Neural cell (in vitro differentiated cells): ENCODE data around the gene MED13L.

Experiments used
- EP300 ChIP-seq: fragments of 450-650 bp; conservative IDR thresholded peaks from 2 replicates; pipeline ENCODE4 v1.6.1; 2014; ENCODE audit warnings: antibody characterized with exemption, mild to moderate bottlenecking, moderate library complexity; ENCODE audit not compliant: poor library complexity, severe bottlenecking
- EZH2 ChIP-seq: fragments of 200-600, 300-800 bp; shearing (Covaris generic), sonication (generic); IDR thresholded peaks from 2 replicates; pipeline ENCODE4 v1.6.1; 2014; ENCODE audit warnings: antibody characterized with exemption, low read length, borderline replicate concordance, mild to moderate bottlenecking; ENCODE audit not compliant: insufficient read depth, poor library complexity, severe bottlenecking
- POLR2AphosphoS5 ChIP-seq: IDR thresholded peaks from 2 replicates; pipeline ENCODE4 v1.6.1; 2012
- RAD21 ChIP-seq: fragments of 450-650 bp; conservative IDR thresholded peaks from 2 replicates; pipeline ENCODE4 v1.6.1; 2014; ENCODE audit warnings: antibody characterized with exemption, mild to moderate bottlenecking, moderate library complexity
- SMC3 ChIP-seq: fragments of 450-650 bp; conservative IDR thresholded peaks from 2 replicates; pipeline ENCODE4 v1.6.1; 2014; ENCODE audit warnings: antibody characterized with exemption, mild to moderate bottlenecking, moderate library complexity; ENCODE audit not compliant: poor library complexity
- TAF1 ChIP-seq: IDR thresholded peaks from 2 replicates; pipeline ENCODE4 v1.6.1; 2012; ENCODE audit warnings: low read depth
- TF ChIP-seq, protein P1 (sequence below): fragments of 450-650 bp; IDR thresholded peaks from 2 replicates; pipeline ENCODE4 v1.5.1; 2014; ENCODE audit warnings: antibody characterized with exemption, mild to moderate bottlenecking, moderate library complexity; ENCODE audit not compliant: poor library complexity, severe bottlenecking

DNA sequence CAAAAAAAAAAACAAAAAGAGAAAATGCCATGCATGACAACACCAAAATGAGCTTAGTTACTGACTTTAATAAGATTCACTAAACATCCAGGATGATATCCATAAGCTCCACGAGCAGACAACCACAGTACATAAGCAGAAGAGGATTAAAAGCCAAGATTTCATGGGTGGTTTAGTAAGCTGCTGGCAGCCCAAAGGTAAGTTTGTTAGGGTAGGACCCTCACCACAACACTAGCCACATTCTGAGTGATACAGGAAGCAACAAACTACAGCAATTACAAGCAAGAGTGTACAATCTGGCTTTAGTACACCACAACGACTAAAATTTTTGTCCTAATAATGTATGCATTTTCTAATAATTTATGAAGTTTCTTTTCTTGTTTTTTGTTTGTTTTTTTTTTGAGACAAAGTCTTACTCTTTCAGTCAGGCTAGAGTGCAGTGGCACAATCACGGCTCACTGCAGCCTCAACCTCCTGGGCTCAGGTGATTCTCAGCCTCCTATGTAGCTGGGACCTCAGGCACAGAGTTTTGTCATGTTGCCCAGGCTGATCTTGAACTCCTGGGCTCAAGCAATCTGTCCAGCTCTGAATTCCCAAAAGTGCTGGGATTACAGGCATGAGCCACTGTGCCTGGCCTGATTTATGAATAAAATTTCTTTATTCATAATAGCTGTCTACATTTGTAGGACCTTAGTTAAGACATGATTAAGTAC lies 221.4 kb downstream of the MED13L start:
- TF ChIP-seq, protein P1, sequence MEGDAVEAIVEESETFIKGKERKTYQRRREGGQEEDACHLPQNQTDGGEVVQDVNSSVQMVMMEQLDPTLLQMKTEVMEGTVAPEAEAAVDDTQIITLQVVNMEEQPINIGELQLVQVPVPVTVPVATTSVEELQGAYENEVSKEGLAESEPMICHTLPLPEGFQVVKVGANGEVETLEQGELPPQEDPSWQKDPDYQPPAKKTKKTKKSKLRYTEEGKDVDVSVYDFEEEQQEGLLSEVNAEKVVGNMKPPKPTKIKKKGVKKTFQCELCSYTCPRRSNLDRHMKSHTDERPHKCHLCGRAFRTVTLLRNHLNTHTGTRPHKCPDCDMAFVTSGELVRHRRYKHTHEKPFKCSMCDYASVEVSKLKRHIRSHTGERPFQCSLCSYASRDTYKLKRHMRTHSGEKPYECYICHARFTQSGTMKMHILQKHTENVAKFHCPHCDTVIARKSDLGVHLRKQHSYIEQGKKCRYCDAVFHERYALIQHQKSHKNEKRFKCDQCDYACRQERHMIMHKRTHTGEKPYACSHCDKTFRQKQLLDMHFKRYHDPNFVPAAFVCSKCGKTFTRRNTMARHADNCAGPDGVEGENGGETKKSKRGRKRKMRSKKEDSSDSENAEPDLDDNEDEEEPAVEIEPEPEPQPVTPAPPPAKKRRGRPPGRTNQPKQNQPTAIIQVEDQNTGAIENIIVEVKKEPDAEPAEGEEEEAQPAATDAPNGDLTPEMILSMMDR: no peak
- no peak for TF ChIP-seq EP300
- no peak for TF ChIP-seq TAF1
- TF ChIP-seq EZH2: no peak
- TF ChIP-seq SMC3: no peak
- no peak for TF ChIP-seq POLR2AphosphoS5
- TF ChIP-seq RAD21: no peak
